Stimulated activated CD8-positive, alpha-beta memory T cell treated with anti-CD3 and anti-CD28 coated beads, Interleukin-7, amount 100 ng/mL, for 48 hours (primary cell): ENCODE measurements around the gene ATRIP.

Source experiments
- DNase-seq, 2 donors: peaks; one replicate each; pipeline ENCODE4 v3.0.0-alpha.2; 2020; ENCODE audit warnings: low read depth in 1 of 2; ENCODE audit errors: extremely low read depth in 1 of 2

ATRIP gene

DNA sequence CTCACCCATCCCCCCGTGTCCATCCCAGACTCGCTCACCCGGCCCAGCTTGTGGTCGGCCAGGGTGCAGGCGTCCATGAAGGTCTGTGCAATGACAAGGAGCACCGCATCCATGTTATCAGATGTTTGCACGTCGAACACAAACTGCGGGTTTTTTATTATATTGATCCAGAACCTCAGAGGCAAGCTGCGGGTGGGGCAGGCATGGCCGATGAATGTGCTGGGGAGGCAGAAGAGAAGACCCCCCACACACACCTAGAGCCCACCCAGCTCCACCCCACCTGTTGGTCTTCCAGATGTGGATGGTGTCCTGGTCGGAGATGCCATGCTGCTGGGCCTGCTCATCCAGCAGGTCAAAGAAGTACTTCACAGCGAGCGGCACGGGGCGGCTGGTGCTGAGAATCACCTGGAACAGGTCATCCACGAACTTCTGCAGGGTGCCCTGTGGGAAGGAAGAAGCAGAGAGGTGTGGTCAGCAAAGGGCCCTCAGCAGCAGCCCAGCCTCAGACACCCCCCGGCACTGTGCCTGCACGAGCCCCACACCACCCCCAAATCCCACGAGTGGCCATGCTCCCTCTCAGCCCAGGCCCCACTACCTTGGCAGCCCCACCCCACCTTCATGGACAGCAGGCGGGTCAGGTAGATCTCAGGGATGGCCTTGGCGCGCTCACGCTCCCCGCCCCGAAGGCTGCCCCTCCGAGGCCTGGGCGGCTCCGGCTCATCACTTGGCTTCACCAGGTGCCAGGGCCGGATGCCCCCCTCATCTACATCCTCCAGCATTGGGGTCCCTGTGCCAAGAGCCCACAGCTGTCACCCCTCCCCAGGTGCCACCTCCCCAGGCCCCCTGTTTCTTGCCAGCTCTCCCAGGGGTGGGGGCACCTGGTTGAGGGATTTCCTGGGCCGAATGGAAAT, 37.0 kb upstream of the ATRIP start:
- no peak for DNase-seq

GRCh38 chr3:48410205-48411040, 36.1 kb upstream of the ATRIP start:
- DNase-seq, result no peak

GRCh38 chr3:48411041-48411588, 35.4 kb upstream of the ATRIP start:
- DNase-seq, result no peak

- no peak for DNase-seq
Observed at GRCh38 chr3:48411606-48412374, 34.7 kb upstream of the ATRIP start.

DNA sequence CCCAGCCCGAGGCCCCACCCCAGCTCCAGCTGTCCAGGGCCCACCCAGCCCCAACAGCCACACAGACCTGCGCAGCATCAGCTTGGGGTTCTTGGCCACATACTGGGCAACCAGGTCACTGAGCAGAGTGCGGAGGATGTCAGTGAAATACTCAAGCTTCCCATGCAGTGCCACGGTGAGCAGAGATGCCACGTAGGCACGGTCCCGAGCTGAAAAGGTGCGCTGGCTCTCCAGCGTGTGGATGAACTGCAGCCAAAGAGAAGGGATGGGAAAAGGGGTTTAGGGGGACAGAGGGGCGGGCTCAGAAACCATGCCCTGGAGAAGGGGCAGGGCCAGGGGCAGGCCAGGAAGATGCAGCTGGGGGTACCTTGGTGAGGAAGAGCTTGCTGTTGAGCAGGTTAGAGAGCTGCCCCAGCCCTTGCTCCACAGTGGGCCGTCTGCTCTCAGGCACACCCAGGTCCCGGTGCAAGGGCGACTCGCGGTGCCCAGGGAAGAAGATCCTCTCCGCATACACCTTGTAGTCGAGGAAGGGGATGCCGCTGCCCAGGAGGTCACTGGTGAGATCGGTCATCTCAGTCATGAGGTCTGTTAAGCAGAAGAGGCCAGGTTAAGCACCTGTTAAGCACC, 34.0 kb upstream of the ATRIP start:
- DNase-seq, result no peak

GRCh38 chr3:48413086-48413485, 33.5 kb upstream of the ATRIP start:
- no peak for DNase-seq

DNA sequence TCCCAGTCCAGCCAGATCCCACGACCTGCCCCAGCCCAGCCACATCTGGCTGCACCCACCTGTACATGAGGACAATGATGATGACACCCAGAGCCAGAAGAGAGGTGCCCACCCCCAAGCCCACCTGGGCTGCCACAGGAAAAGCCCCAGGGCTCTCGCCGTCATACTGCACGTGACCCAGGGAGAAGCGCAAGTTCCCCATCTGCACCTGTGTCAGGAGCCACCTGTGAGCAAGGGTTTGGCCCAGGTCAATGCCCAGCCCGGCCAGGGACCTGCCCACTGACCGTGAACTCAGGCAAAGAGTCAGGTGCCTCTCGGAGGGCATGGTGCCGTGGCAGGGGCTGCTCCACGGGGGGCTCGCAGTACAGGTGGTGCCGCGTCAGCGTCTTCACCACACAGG, 32.9 kb upstream of the ATRIP start:
- no peak for DNase-seq

- no peak for DNase-seq
Observed at GRCh38 chr3:48414376-48415250, 31.9 kb upstream of the ATRIP start.

- DNase-seq, result no peak
Observed at GRCh38 chr3:48415251-48415953, 31.1 kb upstream of the ATRIP start.

GRCh38 chr3:48416091-48416505, 30.4 kb upstream of the ATRIP start:
- no peak for DNase-seq

GRCh38 chr3:48416546-48416945, 30.0 kb upstream of the ATRIP start:
- no peak for DNase-seq

- no peak for DNase-seq
Observed at GRCh38 chr3:48417529-48418108, 28.9 kb upstream of the ATRIP start.

- no peak for DNase-seq
Observed at GRCh38 chr3:48418140-48418539, 28.4 kb upstream of the ATRIP start.

GRCh38 chr3:48418651-48419050, 27.9 kb upstream of the ATRIP start:
- DNase-seq, result no peak

DNA sequence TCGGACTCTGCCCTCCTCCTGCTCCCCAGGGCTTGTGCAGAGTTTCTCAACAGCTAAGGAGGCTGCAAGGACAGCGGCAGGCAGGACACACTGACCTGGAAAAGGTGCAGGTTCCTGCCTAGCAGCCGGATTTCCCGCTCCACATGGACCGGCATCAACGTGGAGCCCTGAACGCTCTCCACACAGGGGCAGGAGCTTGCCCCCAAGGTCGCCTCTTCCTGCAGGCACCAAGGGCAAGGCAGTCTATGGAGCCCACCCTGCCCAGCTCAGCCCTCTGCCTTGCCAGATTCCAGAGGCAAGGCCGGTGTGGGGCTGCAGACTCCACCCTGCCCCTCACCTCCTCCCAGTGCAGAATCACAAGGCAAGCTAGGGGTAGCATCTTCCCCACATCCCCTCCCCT, 27.4 kb upstream of the ATRIP start:
- no peak for DNase-seq

DNA sequence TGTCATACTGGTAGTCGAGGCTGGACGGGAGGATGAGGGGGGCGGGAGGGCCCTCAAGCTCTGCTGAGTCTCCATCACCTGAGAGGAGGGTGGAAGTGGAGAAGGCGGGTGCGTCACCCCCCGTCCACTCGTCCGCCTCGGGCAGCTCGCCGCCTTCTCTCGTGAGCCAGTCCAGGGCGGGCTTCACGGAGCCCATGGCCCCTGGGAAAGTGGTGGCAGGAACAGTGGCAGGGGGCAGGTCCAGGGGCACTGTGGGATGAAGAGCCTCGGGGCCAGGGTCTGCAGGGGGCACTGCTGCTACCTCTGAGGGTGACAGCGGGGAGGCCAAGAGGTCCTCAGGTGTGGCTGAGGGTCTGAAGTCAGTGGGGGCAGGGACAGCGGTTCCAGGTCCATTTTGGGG, 26.9 kb upstream of the ATRIP start:
- DNase-seq, result no peak

- no peak for DNase-seq
Observed at GRCh38 chr3:48420561-48420960, 26.0 kb upstream of the ATRIP start.

- no peak for DNase-seq
Observed at GRCh38 chr3:48422272-48422671, 24.3 kb upstream of the ATRIP start.
